Activated T-helper 1 cell treated with anti-CD3 and anti-CD28 coated beads, Interleukin-12 subunit alpha, Interleukin-12 subunit beta, Interleukin-2, Interleukin-4 antibody, amounts not matched to agents 30 ng/mL and 10 ng/mL and 1 ng/mL, durations not matched to agents 14 hours and 24 hours and 36 hours (primary cell): ENCODE data around the gene PCNX1. TPM values are rescaled to one million over a fixed set of nuclear protein-coding genes. Genes with fewer than 3 reads are reported as not detected.

Source experiments
- DNase-seq: peaks from one replicate; pipeline ENCODE4 v3.0.0; 2021; ENCODE audit warnings: low spot score
- H3K27ac Mint-ChIP-seq: one replicate; pipeline ENCODE4 v1.8.0; 2021; ENCODE audit warnings: mild to moderate bottlenecking, mixed read lengths
- H3K27me3 Mint-ChIP-seq: one replicate; pipeline ENCODE4 v1.8.0; 2022; ENCODE audit warnings: mild to moderate bottlenecking, moderate library complexity, mixed read lengths; ENCODE audit not compliant: insufficient read depth
- H3K36me3 Mint-ChIP-seq: one replicate; pipeline ENCODE4 v1.8.0; 2021; ENCODE audit warnings: low read depth, mixed read lengths
- H3K4me1 Mint-ChIP-seq: one replicate; pipeline ENCODE4 v1.8.0; 2021; ENCODE audit warnings: low read depth, mixed read lengths
- H3K4me3 Mint-ChIP-seq: one replicate; pipeline ENCODE4 v1.8.0; 2021; ENCODE audit warnings: mild to moderate bottlenecking, moderate library complexity, mixed read lengths
- H3K9me3 Mint-ChIP-seq: one replicate; pipeline ENCODE4 v1.8.0; 2021; ENCODE audit warnings: mixed read lengths
- intact Hi-C: fragments of 100-400 bp; cut with micrococcal nuclease; formaldehyde crosslinking; loops from one replicate; pipeline ENCODE4 v1.15.1; 2024
- total RNA-seq: library from RNA; stranded (reverse); gene quantifications from 2 replicates; pipeline ENCODE4 v1.2.3, GENCODE V29; 2022

PCNX1 gene
- total RNA-seq, 1 donor from 2014 or later: 37.9 TPM

DNA sequence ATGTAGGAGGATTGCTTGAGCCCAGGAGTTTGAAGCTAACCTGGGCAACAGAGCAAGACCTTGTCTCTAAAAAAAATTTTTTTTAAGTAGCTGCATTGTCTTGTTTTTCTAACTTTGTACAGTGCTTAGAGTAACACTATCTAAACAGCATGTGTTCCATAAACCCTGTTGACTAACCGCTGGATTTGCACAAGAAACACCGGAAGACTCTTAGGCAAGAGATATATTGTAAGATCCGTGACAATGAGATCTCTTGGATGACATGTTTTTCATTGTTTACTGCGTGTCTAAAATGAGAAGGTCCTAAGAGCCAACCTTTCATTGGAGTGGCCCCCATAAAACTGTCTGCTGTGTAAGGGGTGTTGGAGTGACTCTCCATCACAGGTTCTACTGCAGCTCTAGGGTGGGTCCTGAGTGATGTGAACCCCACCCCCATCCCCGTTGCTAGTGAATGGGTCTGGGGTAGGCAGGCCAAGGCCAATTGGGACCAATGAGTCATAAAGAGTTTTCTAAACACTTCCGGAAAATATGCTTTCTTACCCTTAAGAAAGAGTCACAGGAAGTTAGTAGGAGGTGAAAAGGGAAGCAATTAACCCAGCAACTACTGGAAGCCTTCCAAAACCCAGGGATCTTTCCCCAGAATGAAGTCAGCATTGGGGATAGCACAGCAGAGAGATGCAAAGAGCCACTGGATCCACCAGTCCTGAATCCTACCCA lies 24.3 kb upstream of the PCNX1 start:
- Mint-ChIP-seq H3K4me1 (peaks cover 67% of the 10 kb centered on the region), H3K36me3 (no peaks in the 10 kb centered on the region), H3K27me3 (no peaks in the 10 kb centered on the region), H3K27ac (peak overlapping the region; percentile 67), H3K4me3 (no peak overlapping the region), H3K9me3 (no peaks in the 10 kb centered on the region)
- no peak for DNase-seq
- intact Hi-C loops: loop anchor here (10.0 kb wide), 1 partner anchor 592 kb away; no protein-coding TSS in a partner anchor

DNA sequence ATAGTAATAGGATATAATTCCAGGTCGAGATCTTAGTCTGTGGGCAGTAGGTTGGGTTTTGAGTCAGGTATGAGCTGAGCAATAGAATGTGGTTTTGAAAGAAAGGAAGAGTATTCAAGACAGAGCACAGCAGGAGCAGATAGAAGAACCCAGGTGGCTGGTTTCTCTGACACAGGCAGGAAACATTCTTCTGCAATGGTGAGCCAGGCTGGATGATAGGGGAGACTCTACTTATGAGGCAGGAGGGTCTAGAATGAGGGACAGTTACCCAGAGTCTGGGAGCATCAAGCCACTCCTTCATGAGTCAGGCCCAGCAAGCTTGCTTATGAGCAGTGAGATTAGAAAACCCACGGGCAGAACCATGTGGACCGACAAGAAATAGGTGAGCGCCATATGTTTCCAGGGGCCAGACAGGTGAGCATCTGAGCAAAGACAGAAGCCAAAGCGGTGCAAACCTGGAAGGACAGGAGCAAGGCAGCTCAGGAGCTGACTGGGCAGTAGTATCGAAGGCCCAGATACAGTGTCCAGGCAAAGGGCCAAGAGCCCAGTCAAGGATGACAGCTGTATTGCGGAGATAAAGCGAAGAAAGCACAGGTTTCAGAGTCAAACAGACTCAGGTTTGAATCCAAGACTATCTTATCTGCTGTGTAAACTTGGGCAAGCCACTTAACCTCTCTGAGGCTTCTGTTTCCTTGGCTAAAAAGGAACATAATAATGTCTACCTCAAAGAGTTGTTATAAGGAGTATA lies 22.5 kb upstream of the PCNX1 start:
- intact Hi-C loops: loop anchor here (1.0 to 10.0 kb wide), 12 partner anchors 12 to 1208 kb away; partner anchors contain the start of genes PCNX1 and SIPA1L1
- no peaks in the 10 kb centered on the region for H3K27me3 Mint-ChIP-seq
- peaks cover 86% of the 10 kb centered on the region for H3K4me1 Mint-ChIP-seq
- no peak for DNase-seq
- peak overlapping the region; percentile 61 for H3K27ac Mint-ChIP-seq
- peak overlapping the region; percentile 15 for H3K4me3 Mint-ChIP-seq
- no peaks in the 10 kb centered on the region for H3K36me3 Mint-ChIP-seq
- no peaks in the 10 kb centered on the region for H3K9me3 Mint-ChIP-seq

DNA sequence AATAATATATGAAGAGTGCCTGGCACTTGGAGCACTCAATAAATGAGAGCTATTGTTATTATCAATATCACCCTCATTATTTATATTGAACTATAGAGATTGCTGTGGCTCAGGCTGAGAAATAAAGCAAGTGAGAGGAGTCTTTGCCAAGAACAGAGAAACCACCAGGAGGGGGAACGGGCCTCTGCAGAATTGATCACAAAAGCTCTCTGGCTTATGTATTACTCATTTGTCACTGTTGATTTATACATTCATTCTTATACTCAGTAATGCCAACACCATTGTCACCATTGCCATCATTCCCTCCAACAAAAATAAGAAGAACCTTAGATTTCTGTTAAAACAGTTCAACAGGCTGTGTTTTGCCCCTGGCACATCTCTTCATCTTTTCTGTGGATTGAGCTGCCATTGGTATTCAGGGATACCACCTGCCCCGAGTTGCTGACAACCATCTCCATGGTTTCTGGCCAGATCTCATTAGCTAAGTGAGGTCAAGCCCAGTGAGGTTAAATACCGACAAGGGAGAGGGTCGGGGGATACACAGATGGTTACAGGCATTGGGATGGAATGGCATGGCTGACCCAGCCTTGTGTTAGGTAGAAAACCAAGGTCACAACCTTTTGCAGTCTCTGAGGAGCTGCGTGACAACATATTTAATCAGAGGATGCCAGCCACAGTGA lies 21.8 kb upstream of the PCNX1 start:
- H3K27me3 Mint-ChIP-seq: no peaks in the 10 kb centered on the region
- H3K36me3 Mint-ChIP-seq: no peaks in the 10 kb centered on the region
- H3K27ac Mint-ChIP-seq: peak overlapping the region; percentile 61
- no peaks in the 10 kb centered on the region for H3K9me3 Mint-ChIP-seq
- peak overlapping the region; percentile 16 for H3K4me3 Mint-ChIP-seq
- intact Hi-C loops: loop anchor here (1.0 to 10.0 kb wide), 15 partner anchors 9 to 1591 kb away; partner anchors contain the start of genes PCNX1 and SIPA1L1
- no peak for DNase-seq
- H3K4me1 Mint-ChIP-seq: peaks cover 92% of the 10 kb centered on the region

DNA sequence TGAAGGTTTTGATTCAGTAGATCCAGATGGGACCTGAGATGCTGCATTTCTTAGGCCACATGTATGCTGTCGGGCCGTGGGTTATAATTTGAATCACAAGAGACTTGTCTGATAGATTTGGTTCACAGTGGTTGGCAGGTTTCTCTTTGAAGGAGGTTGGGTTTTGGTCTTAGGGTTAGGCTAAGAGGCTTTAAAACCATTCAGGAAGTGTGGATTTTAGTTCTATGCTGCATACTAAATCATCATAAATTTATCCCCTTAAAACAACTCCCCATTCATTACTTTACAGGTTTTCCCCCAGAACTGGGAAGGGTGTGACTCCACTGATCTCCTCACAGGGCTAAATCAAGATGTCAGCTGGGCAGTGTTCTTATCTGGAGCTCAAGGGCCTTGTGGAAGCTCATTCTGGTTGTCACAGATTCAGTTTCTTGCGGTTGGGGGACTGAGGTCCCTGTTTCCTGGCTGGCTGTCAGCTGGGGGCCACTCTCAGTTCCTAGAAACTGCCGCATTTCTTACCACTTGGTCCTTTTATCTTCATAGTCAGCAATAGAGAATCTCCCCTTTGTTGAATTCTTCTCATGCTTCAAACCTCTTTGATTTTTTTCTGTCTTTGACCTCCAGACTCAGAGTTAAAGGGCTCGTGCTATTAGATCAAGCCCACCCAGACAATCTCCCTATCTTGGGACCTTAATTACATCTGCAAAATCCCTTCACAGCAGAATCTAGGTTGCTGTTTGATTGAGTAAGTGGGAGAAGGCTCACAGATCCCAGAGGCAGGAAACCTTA lies 20.6 kb upstream of the PCNX1 start:
- peak overlapping the region; percentile 88 for H3K27ac Mint-ChIP-seq
- H3K36me3 Mint-ChIP-seq: no peaks in the 10 kb centered on the region
- no peaks in the 10 kb centered on the region for H3K27me3 Mint-ChIP-seq
- H3K4me1 Mint-ChIP-seq: peaks cover 97% of the 10 kb centered on the region
- H3K9me3 Mint-ChIP-seq: no peaks in the 10 kb centered on the region
- peak; percentile 52 for DNase-seq
- intact Hi-C loops: loop anchor here (1.0 to 10.0 kb wide), 9 partner anchors 8 to 1590 kb away; no protein-coding TSS in a partner anchor
- H3K4me3 Mint-ChIP-seq: peak overlapping the region; percentile 73

DNA sequence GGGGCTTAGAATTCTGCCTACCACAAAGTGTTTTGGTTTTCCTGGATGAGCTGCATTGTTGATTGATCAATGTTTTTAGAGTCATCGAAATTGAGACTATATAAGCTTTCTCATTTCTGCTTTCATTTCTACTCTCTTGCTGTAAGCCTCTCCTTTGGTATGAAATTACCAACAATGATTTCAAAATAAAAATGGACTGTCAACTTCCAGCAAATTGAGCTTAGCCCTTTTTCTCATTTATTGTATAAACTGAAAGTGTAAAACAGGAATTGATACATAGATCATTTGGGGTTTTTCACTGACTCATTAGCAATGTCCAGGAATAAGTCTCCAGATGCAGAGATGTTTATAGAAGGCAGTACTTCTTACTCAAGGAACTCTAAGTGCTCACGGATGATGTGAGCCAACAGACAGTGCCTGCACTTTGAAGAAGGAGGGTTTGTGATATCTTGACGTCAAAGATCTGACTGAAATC lies 20.0 kb upstream of the PCNX1 start:
- Mint-ChIP-seq H3K27ac (peak overlapping the region; percentile 88), H3K4me3 (peak overlapping the region; percentile 73), H3K36me3 (no peaks in the 10 kb centered on the region), H3K9me3 (no peaks in the 10 kb centered on the region), H3K4me1 (peaks cover 98% of the 10 kb centered on the region), H3K27me3 (no peaks in the 10 kb centered on the region)
- intact Hi-C loops: loop anchor here (2.0 to 10.0 kb wide), 7 partner anchors 35 to 1590 kb away; no protein-coding TSS in a partner anchor
- no peak for DNase-seq

DNA sequence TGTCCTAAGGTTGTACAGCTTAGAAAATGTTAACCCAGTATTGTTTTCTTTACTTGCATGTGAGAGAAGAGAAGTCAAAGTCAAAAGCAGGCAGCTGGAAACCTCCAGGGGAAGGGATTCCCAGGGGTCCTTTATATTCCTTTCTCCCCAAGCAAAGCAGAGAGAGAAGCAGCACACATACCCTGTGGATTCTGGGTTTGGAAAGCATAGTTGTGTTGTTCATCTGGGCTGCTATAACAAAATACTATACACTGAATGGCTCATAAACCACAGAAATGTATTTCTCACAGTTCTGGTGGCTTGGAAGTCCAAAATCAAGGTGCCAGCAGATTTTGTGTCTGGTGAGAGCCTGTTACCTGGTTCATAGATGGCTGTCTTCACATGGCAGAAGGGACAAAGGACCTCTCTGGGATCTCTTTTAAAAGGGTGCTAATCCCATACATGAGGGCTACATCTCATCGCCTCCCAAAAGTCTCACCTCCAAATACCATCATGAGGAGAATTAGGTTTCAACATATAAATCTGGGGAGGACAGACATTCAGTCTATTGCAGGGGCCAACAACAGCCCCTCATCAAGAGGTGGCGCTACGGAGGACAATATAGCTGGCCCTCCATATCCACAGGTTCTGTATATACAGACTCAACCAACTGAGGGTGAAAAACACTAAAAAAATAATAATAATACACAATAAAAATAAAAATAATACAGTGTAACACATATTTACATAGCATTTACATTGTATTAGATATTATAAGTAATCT lies 19.3 kb upstream of the PCNX1 start:
- Mint-ChIP-seq H3K27me3 (no peaks in the 10 kb centered on the region), H3K4me3 (peak overlapping the region; percentile 73), H3K4me1 (peaks cover 98% of the 10 kb centered on the region), H3K9me3 (no peaks in the 10 kb centered on the region), H3K36me3 (no peaks in the 10 kb centered on the region), H3K27ac (peak overlapping the region; percentile 88)
- intact Hi-C loops: loop anchor here (2.0 to 10.0 kb wide), 7 partner anchors 34 to 1589 kb away; no protein-coding TSS in a partner anchor
- DNase-seq: no peak

DNA sequence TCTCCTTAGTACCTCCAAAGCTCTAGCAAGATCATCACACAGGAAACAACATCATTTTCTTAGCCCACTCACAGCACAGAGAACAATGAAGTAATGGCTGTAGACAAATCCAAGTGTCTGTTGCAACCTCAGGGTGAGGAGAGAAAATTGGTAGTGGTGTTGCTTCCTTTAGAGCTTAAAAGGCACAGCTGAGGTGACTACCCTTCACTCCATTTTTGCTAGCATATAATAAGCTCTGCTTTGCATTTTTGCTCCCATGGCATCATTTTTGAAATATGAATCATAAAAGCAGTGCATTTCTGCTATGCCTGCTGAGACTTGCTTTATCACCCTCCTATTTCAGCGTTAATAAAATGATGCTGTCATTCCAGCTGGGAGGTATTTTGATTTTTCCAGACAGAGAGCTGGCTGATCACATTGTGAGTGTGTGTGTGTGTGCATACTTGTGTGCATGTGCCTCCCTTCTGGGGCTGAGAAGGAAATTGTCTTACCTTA lies 18.5 kb upstream of the PCNX1 start:
- no peak for DNase-seq
- Mint-ChIP-seq H3K9me3 (no peaks in the 10 kb centered on the region), H3K4me3 (no peak overlapping the region), H3K36me3 (no peaks in the 10 kb centered on the region), H3K4me1 (peaks cover 98% of the 10 kb centered on the region), H3K27me3 (no peaks in the 10 kb centered on the region), H3K27ac (peak overlapping the region; percentile 4)
- intact Hi-C loops: loop anchor here (5.0 to 10.0 kb wide), 5 partner anchors 34 to 669 kb away; no protein-coding TSS in a partner anchor

DNA sequence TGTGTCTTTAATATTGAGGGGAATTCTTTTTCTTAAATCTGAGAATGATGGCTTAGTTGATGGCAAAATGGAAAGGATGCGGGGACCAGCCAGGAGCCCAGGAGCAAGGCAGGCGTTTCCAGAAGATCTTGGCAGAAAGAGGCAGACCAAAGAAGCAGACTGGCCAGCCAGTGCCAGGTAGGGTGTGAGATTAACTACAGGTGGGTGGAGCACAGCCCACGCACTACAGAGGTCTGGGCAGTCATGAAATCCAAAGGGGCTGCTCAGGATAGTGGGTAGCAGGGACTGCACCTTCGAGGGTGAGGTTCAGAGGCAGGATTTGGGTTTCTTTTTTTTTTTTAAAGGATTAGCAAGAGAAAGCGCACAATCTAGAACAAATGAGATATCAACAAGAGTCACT lies 17.7 kb upstream of the PCNX1 start:
- peak overlapping the region; percentile 4 for H3K27ac Mint-ChIP-seq
- intact Hi-C loops: loop anchor here (5.0 to 10.0 kb wide), 5 partner anchors 33 to 668 kb away; no protein-coding TSS in a partner anchor
- no peaks in the 10 kb centered on the region for H3K9me3 Mint-ChIP-seq
- no peak overlapping the region for H3K4me3 Mint-ChIP-seq
- H3K36me3 Mint-ChIP-seq: no peaks in the 10 kb centered on the region
- no peak for DNase-seq
- H3K4me1 Mint-ChIP-seq: peaks cover 98% of the 10 kb centered on the region
- H3K27me3 Mint-ChIP-seq: no peaks in the 10 kb centered on the region

DNA sequence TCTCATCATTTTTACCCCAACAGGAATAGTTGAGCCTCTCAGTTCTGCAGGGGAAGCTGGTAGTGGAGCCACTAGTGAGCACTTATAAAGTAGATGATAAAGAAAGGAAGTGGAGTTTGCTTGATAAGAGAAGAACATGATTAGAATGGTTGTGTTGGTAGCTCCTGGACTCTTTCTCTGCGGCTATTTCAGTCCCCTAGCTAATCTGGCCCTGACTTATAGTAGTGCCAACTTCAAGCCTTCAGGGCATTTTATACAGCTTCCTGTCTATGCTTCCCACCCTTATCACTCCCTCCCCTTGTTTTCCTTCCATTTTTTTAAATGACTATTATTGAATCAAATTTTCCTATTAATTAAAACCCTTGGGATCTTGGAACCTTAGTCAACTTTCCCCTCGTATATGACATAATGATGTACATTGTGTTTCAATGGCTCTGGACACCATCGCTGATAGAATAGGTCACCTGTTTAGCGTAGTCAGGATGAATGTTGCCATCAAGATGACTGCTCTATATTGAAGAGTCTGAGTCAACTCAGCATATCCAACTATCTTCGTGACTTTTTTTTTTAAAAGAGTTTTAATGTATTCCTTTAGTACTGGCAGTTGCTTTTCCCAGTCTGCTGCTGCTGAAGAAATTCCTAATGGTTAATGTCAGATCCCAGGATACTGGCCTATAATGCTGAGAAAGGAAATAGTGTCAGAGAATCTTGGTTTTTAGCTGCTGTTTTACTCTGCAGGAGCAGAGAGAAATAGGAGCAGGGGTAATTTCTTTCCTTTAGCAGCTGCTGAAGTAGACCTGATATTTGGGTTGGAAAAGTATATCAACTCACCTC lies 16.2 kb upstream of the PCNX1 start:
- no peak overlapping the region for H3K4me3 Mint-ChIP-seq
- no peak for DNase-seq
- no peaks in the 10 kb centered on the region for H3K27me3 Mint-ChIP-seq
- H3K36me3 Mint-ChIP-seq: no peaks in the 10 kb centered on the region
- no peak overlapping the region for H3K27ac Mint-ChIP-seq
- no peaks in the 10 kb centered on the region for H3K9me3 Mint-ChIP-seq
- H3K4me1 Mint-ChIP-seq: peaks cover 91% of the 10 kb centered on the region
- intact Hi-C loops: no loop called here

DNA sequence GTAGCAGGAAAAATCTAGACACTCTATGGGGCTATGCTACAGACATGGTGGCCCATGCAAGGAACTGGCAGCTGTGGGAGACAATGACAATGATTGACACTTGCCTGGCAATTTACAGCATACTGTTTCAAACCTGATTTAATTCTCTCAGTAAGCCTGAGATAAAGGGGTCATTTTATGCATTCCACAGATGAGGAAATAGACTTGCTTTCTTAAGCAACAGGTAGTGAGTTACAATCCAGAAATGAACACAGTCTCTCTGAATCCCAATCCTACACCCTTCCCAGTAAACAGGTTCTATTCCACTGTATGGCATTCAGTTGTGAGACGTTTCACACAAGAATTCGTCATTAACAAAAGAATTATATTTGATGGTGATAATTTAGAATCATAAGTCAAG lies 15.5 kb upstream of the PCNX1 start:
- Mint-ChIP-seq H3K9me3 (peaks cover 7% of the 10 kb centered on the region), H3K27me3 (no peaks in the 10 kb centered on the region), H3K4me1 (peaks cover 85% of the 10 kb centered on the region), H3K27ac (no peak overlapping the region), H3K36me3 (no peaks in the 10 kb centered on the region), H3K4me3 (no peak overlapping the region)
- intact Hi-C loops: no loop called here
- no peak for DNase-seq
